ENCODE results near the gene SH2D1A. TPM values are rescaled to one million over a fixed set of nuclear protein-coding genes. Genes with fewer than 3 reads are reported as not detected.

The SH2D1A gene
- total RNA-seq, 1 experiment from 2014 or later: not detected

GRCh38 chrX:124421898-124422655, 75.7 kb downstream of the SH2D1A start:
- no peak for DNase-seq (ENCODE audit: low spot score)

Other genes starting within 250 kb of the SH2D1A start
- not detected in 2 replicates for gene TEX13D, start 13.9 kb upstream of the SH2D1A start, total RNA-seq (2014; rRNA removed; shearing (Covaris generic))